GM13976 (cell line): ENCODE data around the gene HLA-DOB.

ENCODE experiments used
- DNase-seq: peaks from one replicate; pipeline ENCODE4 v3.0.0; 2012; ENCODE audit warnings: low spot score
- CTCF ChIP-seq: IDR thresholded peaks from 2 replicates; pipeline ENCODE4 v1.5.1; 2012; ENCODE audit warnings: borderline replicate concordance, mild to moderate bottlenecking; ENCODE audit not compliant: insufficient read depth; ENCODE audit errors: extremely low read depth, missing control alignments, control extremely low read depth
- in situ Hi-C: fragments of 300-500 bp; cut with MboI; formaldehyde crosslinking; loops from one replicate; pipeline ENCODE4 v1.12.0; 2022; ENCODE audit warnings: low sequenced_read_pairs, mixed read lengths, inconsistent platforms; ENCODE audit not compliant: unreplicated experiment

HLA-DOB gene

DNA sequence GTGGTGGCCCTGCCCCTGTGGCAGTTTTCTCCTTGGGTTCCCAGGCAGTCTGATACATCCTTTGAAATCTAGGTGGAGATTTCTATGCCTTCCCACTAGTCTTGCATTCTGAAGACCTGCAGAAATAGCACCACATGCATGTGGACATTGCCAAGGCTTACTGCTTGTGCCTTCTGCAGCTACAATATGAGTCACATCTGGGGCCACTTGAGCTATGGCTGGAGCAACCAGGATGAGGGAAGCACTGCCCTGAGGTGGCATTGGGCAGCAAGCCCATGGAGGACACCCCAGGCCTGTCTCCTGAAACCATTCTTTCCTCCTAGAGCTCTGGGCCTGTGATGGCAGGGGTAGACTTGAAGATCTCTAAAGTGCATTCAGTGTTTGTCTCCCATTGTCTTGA lies 37.8 kb downstream of the HLA-DOB start:
- no peak for DNase-seq
- no peak for TF ChIP-seq CTCF
- in situ Hi-C loops = loop anchor here (25.0 kb wide), 1 partner anchor 542 kb away; no protein-coding TSS in a partner anchor

DNA sequence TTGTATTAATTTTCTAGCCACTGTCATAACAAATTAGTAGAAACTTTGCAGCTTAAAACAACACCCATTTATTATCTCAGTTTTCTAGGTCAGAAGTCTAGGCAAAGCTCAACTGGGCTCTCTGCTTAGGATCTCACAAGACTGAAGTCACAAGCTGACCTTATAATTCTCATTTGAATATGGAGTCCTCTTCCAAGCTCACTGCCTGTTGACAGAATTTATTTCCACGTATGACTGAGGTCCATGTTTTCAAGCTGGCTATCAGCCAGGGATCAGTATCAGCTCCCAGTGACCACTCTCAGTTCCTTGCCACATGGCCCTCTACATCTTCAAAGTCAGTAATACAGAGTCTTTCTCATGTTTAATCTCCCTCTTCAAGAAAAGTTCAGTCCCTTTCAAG lies 41.7 kb downstream of the HLA-DOB start:
- no peak for TF ChIP-seq CTCF
- no peak for DNase-seq
- in situ Hi-C loops = loop anchor here (25.0 kb wide), 1 partner anchor 538 kb away; no protein-coding TSS in a partner anchor

GRCh38 chr6:32774426-32774825 lies 42.4 kb downstream of the HLA-DOB start:
- TF ChIP-seq CTCF = no peak
- no peak for DNase-seq
- in situ Hi-C loops = no loop called here

DNA sequence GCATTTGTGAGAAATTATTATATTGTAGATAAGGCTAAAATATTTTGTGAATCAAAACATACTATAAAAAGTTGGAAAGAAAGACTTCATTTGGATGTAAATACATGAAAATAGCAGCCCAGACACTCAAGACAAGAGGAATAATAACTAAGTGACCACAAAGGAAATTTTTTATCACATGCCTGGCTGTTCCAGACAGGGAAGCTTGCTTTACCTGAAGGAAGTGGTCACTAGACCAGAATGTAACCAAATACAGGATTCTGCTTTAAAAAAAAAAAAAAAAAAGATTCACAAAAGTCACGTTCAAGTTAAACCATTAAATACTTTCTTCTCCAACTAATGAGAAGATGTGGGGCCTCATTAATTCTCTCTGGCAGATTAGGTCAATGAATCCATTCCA lies 44.1 kb downstream of the HLA-DOB start:
- no peak for TF ChIP-seq CTCF
- DNase-seq = no peak
- in situ Hi-C loops = no loop called here

DNA sequence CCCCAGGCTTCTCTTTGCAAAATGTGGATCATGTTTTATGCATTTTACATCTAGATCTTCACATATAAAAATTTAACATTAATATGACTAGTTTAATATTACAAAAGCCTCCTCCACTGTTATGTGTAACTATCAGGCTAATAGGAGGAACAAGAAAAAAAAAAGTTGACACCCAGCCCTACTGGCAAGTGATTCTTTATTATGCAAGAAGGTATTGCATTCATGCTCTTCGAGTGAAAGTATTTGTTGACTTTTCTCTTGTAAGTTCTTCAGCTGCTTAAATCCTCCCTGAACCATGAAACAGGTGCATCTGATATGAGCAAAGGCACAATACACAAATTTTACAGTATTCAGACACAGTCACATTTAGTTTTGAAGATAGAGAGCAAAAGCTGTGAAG lies 52.8 kb downstream of the HLA-DOB start:
- in situ Hi-C loops = no loop called here

DNA sequence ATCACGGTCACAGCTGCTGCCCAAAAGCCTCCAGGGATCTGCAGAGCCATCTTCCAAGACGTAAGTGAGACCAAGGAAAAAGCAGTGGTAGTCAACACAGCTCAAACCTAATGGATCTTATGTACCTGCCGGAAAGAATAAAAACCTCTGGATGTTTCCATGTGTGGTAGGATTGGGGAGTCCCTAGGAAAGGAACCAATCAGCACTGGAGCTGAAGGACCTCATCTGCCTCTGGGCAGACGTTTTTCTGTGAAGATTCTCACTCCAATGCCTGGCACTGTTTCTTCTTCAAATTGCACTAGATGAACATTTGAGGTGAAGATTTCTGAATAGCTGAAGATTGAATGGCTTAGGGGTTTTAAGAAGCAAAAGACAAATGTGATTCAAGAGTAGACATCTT lies 53.4 kb downstream of the HLA-DOB start, which contains the start of gene HLA-DQB2:
Gene HLA-DQB2 (minus strand): TSS at position 112 of the 400 bp plus-strand sequence. CDS start 62 bp downstream, at position 50.
- in situ Hi-C loops = no loop called here
- no peak for DNase-seq
- TF ChIP-seq CTCF = no peak

More for the DNA sequence above, 52.8 kb downstream of the HLA-DOB start:
- no peak for TF ChIP-seq CTCF
- DNase-seq = no peak
